HepG2 (cell line): ENCODE data around the gene RNU6-1. TPM values are rescaled to one million over a fixed set of nuclear protein-coding genes. Genes with fewer than 3 reads are reported as not detected.

Source experiments
- ATAD3A ChIP-seq: sonication (generic); formaldehyde crosslinking; IDR thresholded peaks from 2 replicates; pipeline ENCODE4 v1.4.0; 2020; ENCODE audit warnings: missing genetic modification reagents
- DMAP1 ChIP-seq: IDR thresholded peaks from 2 replicates; pipeline ENCODE4 v1.6.1; 2016
- ELF1 ChIP-seq: sonication (generic); formaldehyde crosslinking; IDR thresholded peaks from 2 replicates; pipeline ENCODE4 v1.4.0; 2020; ENCODE audit warnings: missing genetic modification reagents
- FOSL1 ChIP-seq: sonication (generic); formaldehyde crosslinking; IDR thresholded peaks from 2 replicates; pipeline ENCODE4 v1.9.0; 2021; ENCODE audit warnings: missing genetic modification reagents, borderline replicate concordance
- KDM2A ChIP-seq: sonication (generic); formaldehyde crosslinking; IDR thresholded peaks from 2 replicates; pipeline ENCODE4 v1.4.0; 2020; ENCODE audit warnings: low read depth, missing genetic modification reagents, borderline replicate concordance
- KMT2A ChIP-seq: sonication (generic); formaldehyde crosslinking; IDR thresholded peaks from 2 replicates; pipeline ENCODE4 v1.4.0; 2020; ENCODE audit warnings: missing genetic modification reagents
- NR3C1 ChIP-seq: sonication (generic); formaldehyde crosslinking; IDR thresholded peaks from 2 replicates; pipeline ENCODE4 v1.4.0; 2020; ENCODE audit warnings: missing genetic modification reagents
- PBX3 ChIP-seq: sonication (generic); formaldehyde crosslinking; IDR thresholded peaks from 2 replicates; pipeline ENCODE4 v1.8.1; 2023; ENCODE audit warnings: missing genetic modification reagents, inconsistent platforms, borderline replicate concordance
- PCBP2 ChIP-seq: fragments of 200-400 bp; formaldehyde crosslinking; optimal IDR thresholded peaks from 2 replicates; pipeline ENCODE3; 2018; ENCODE audit warnings: low read length, low read depth; ENCODE audit not compliant: poor library complexity, severe bottlenecking
- REXO4 ChIP-seq: sonication (generic); formaldehyde crosslinking; IDR thresholded peaks from 2 replicates; pipeline ENCODE4 v1.8.0; 2022; ENCODE audit warnings: missing genetic modification reagents, mild to moderate bottlenecking, borderline replicate concordance
- SNAPC4 ChIP-seq: sonication (generic); formaldehyde crosslinking; IDR thresholded peaks from 2 replicates; pipeline ENCODE4 v1.4.0; 2020; ENCODE audit warnings: mild to moderate bottlenecking, missing genetic modification reagents
- SRSF1 ChIP-seq: fragments of 200-400 bp; formaldehyde crosslinking; optimal IDR thresholded peaks from 2 replicates; pipeline ENCODE3; 2017; ENCODE audit warnings: mild to moderate bottlenecking, low read depth, low read length, moderate library complexity
- SYNCRIP ChIP-seq: fragments of 200-400 bp; formaldehyde crosslinking; IDR thresholded peaks from 2 replicates; pipeline ENCODE4 v1.6.1; 2018; ENCODE audit warnings: mild to moderate bottlenecking, low read depth, low read length; ENCODE audit not compliant: insufficient read depth
- ZBTB21 ChIP-seq: sonication (generic); formaldehyde crosslinking; IDR thresholded peaks from 2 replicates; pipeline ENCODE4 v1.4.0; 2020; ENCODE audit warnings: missing genetic modification reagents
- ZBTB3 ChIP-seq: sonication (generic); formaldehyde crosslinking; IDR thresholded peaks from 2 replicates; pipeline ENCODE4 v1.4.0; 2020; ENCODE audit warnings: low read depth, mild to moderate bottlenecking, moderate library complexity, missing genetic modification reagents, borderline replicate concordance
- ZFX ChIP-seq: sonication (generic); formaldehyde crosslinking; IDR thresholded peaks from 2 replicates; pipeline ENCODE4 v1.4.0; 2020; ENCODE audit warnings: mild to moderate bottlenecking, low read depth, missing genetic modification reagents, moderate library complexity
- ZNF446 ChIP-seq: sonication (generic); formaldehyde crosslinking; IDR thresholded peaks from 2 replicates; pipeline ENCODE4 v1.5.0; 2020; ENCODE audit warnings: mild to moderate bottlenecking, missing genetic modification reagents
- ZNF484 ChIP-seq: sonication (generic); formaldehyde crosslinking; IDR thresholded peaks from 2 replicates; pipeline ENCODE4 v1.5.1; 2020; ENCODE audit warnings: mild to moderate bottlenecking, low read depth, missing genetic modification reagents, borderline replicate concordance
- ZNF670 ChIP-seq: sonication (generic); formaldehyde crosslinking; IDR thresholded peaks from 2 replicates; pipeline ENCODE4 v1.8.0; 2022; ENCODE audit warnings: mild to moderate bottlenecking, missing genetic modification reagents, borderline replicate concordance
- ZNF766 ChIP-seq: sonication (generic); formaldehyde crosslinking; IDR thresholded peaks from 2 replicates; pipeline ENCODE4 v1.5.0; 2020; ENCODE audit warnings: missing genetic modification reagents, borderline replicate concordance
- ZNF816 ChIP-seq: sonication (generic); formaldehyde crosslinking; IDR thresholded peaks from 2 replicates; pipeline ENCODE4 v1.8.0; 2022; ENCODE audit warnings: missing genetic modification reagents, mild to moderate bottlenecking, borderline replicate concordance
- polyA plus RNA-seq, 8 experiments: library from polyadenylated mRNA; depleted of rRNA in 3 of 8; stranded (reverse) in 7 of 8; unstranded in 1 of 8; fragments of >200 nt; fragmentation: Illumina TruSeq in 4 of 8; extraction: Trizol in 4 of 8; gene quantifications; 2 replicates each; pipeline versions ENCODE4 v1.2.1 to v1.2.3, GENCODE V29; 2011 to 2016; ENCODE audit warnings: low read depth in 4 of 8, missing spikeins in 1 of 8, mixed read lengths in 1 of 8; ENCODE audit not compliant: insufficient read depth in 1 of 8
- total RNA-seq, 5 experiments: library from RNA; depleted of rRNA; stranded (reverse); fragments of >200 nt; fragmentation: Illumina TruSeq; extraction: Trizol; gene quantifications; 2 replicates each; pipeline ENCODE4 v1.2.3, GENCODE V29; 2016; ENCODE audit warnings: low read depth in 1 of 5

RNU6-1 gene
- total and polyA plus RNA-seq, 2 of the 13 experiments (the other 11 are each of a cell fraction or from before 2014, with no cell fraction given), result under 0.01 TPM; not detected in 1

- TF ChIP-seq ATAD3A (CRISPR knock-in tag) (no peak), PBX3 (CRISPR knock-in tag) (no peak), ZFX (CRISPR knock-in tag) (peak; percentile 63), FOSL1 (peak; percentile 23; the same call in 1 of the 2 replicates), ELF1 (peak; percentile 72), ZNF484 (CRISPR knock-in tag) (no peak), ZNF670 (no peak; the same call in 1 of the 2 replicates), PCBP2 (no peak), REXO4 (no peak), ZBTB21 (CRISPR knock-in tag) (no peak), ZNF816 (no peak), ZNF446 (CRISPR knock-in tag) (no peak), KMT2A (CRISPR knock-in tag) (peak; percentile 64; the same call in 1 of the 2 replicates), ZNF766 (no peak), KDM2A (CRISPR knock-in tag) (peak; percentile 74; the same call in 1 of the 2 replicates), NR3C1 (CRISPR knock-in tag) (no peak), SYNCRIP (no peak), DMAP1 (CRISPR knock-in tag) (0 out of 2 replicates have a peak, but pooled peaks have one; percentile 56), SNAPC4 (CRISPR knock-in tag) (peak; percentile 100), ZBTB3 (CRISPR knock-in tag) (no peak), SRSF1 (peak; percentile 66)
Observed at GRCh38 chr15:67839929-67840748, at the start of gene RNU6-1 (continued).
